Right lobe of liver (tissue), 6 donors: ENCODE measurements around the gene PP2D1. TPM values are rescaled to one million over a fixed set of nuclear protein-coding genes. Genes with fewer than 3 reads are reported as not detected.
A peak's percentile ranks its signal among the peaks of the same experiment; 100 is the strongest.

Source experiments
- ATAC-seq, 4 donors: fragments of 200-7000 bp; cut with Tn5 transposase; one replicate each; pipeline ENCODE4 v1.9.1; 2020; ENCODE audit warnings: mild to moderate bottlenecking in 4 of 4, moderate library complexity in 4 of 4
- DNase-seq, 3 donors: peaks; one replicate each; pipeline ENCODE4 v3.0.0-alpha.2; 2020
- H3K27ac ChIP-seq, 3 donors: fragments of 200-600 bp; one replicate each; pipeline ENCODE4 v1.8.0; 2022
- H3K27me3 ChIP-seq, 2 donors: fragments of 200-600 bp; one replicate each; pipeline ENCODE4 v1.8.0; 2022
- H3K36me3 ChIP-seq, 4 donors: fragments of 200-600 bp; sonication (generic) in 1 of 4; one replicate each; pipeline versions ENCODE4 v1.5.1 to v1.8.0; 2017 to 2022; ENCODE audit warnings: control low read depth in 1 of 4
- H3K4me1 ChIP-seq, 4 donors: fragments of 200-600 bp; sonication (generic) in 1 of 4; one replicate each; pipeline versions ENCODE4 v1.5.1 to v1.8.0; 2017 to 2022; ENCODE audit warnings: control low read depth in 1 of 4
- H3K4me3 ChIP-seq, 3 donors: fragments of 200-600 bp; one replicate each; pipeline ENCODE4 v1.8.0; 2022
- H3K9me3 ChIP-seq, 4 donors: fragments of 200-600 bp; sonication (generic) in 1 of 4; one replicate each; pipeline versions ENCODE4 v1.5.1 to v1.8.0; 2017 to 2022; ENCODE audit warnings: control low read depth in 1 of 4
- CTCF ChIP-seq, 4 donors: fragments of 200-600 bp in 3 of 4; fragments of 450-650 bp in 1 of 4; IDR thresholded peaks; one replicate each; pipeline versions ENCODE4 v1.5.1 to v1.8.0; 2016 to 2022; ENCODE audit warnings: antibody characterized with exemption in 4 of 4, mild to moderate bottlenecking in 2 of 4
- POLR2A ChIP-seq: fragments of 450-650 bp; IDR thresholded peaks from one replicate; pipeline ENCODE4 v1.6.1; 2017; ENCODE audit warnings: antibody characterized with exemption, mild to moderate bottlenecking
- WGBS: methylation state at CpG from one replicate; pipeline ENCODE4 v1.1.6; 2018; ENCODE audit warnings: low coverage, low lambda C conversion rate; ENCODE audit not compliant: insufficient coverage; ENCODE audit errors: missing lambda C conversion rate; 5-methylcytosine and 5-hydroxymethylcytosine counted together
- intact Hi-C, 2 donors: fragments of 100-400 bp; cut with DNase I; formaldehyde crosslinking; loops; one replicate each; pipeline versions ENCODE4 v1.11.2 to v1.14.1; 2022
- total RNA-seq, 6 experiments: library from RNA; depleted of rRNA in 2 of 6; stranded (reverse); fragments of >200 nt in 2 of 6; fragmentation: NEBNext Ultra II Directional in 3 of 6; extraction: Animal tissue kit (Norgen Biotek cat#: 25700) in 3 of 6; gene quantifications; one replicate each; pipeline versions ENCODE4 v1.1.0 to v1.2.4, GENCODE V29; 2016 to 2023
- donor health status: DM: no; HTN: yes; CAD: no.
- donor health status: DM: no; HTN: no; CAD: no.
- donor health status: DM: no; HTN: no; CAD: no.
- donor health status: DM: no; HTN: yes; CAD: no.
- donor health status: DM: no; HTN: yes; CAD: no.

The PP2D1 gene
- total RNA-seq, 6 experiments from 2014 or later, result not detected

GRCh38 chr3:20052851-20053250 lies 40.8 kb upstream of the PP2D1 start:
- no peak for ATAC-seq
- H3K4me1 ChIP-seq, result peaks cover 0 to 34% (median 10%) of the 10 kb centered on the region in 4 donors

GRCh38 chr3:20051123-20051806 lies 39.2 kb upstream of the PP2D1 start:
- DNase-seq (no peak), ATAC-seq (no peak)
- no peaks in the 10 kb centered on the region for H3K27me3 ChIP-seq
- H3K36me3 ChIP-seq, result no peaks in the 10 kb centered on the region
- no peak overlapping the region for H3K27ac ChIP-seq
- 88% methylated on average over 2 of the region's 4 CpGs for WGBS
- H3K4me3 ChIP-seq, result no peak overlapping the region
- intact Hi-C loops, result no loop called here
- no peak for TF ChIP-seq POLR2A
- TF ChIP-seq CTCF (IDR thresholded peaks at IDR 0.05), result no peak
- H3K4me1 ChIP-seq, result peaks cover 0 to 27% (median 5%) of the 10 kb centered on the region in 4 donors
- no peaks in the 10 kb centered on the region for H3K9me3 ChIP-seq

More at GRCh38 chr3:20052851-20053250, 40.8 kb upstream of the PP2D1 start:
- no peaks in the 10 kb centered on the region for H3K36me3 ChIP-seq
- H3K9me3 ChIP-seq, result no peaks in the 10 kb centered on the region
- DNase-seq, result no peak
- TF ChIP-seq POLR2A (no peak), CTCF (IDR thresholded peaks at IDR 0.05) (no peak)
- no peaks in the 10 kb centered on the region for H3K27me3 ChIP-seq
- 84% methylated on average over 6 of the region's 7 CpGs for WGBS
- H3K4me3 ChIP-seq, result no peak overlapping the region
- intact Hi-C loops, result no loop called here
- H3K27ac ChIP-seq, result no peak overlapping the region

GRCh38 chr3:20047976-20048883 lies 36.2 kb upstream of the PP2D1 start:
- ATAC-seq, result peak in 1 of 4 donors; percentile 26
- Histone ChIP-seq H3K36me3 (no peaks in the 10 kb centered on the region), H3K27me3 (no peaks in the 10 kb centered on the region), H3K4me3 (no peak overlapping the region), H3K4me1 (peaks cover 0 to 20% (median 8%) of the 10 kb centered on the region in 4 donors), H3K27ac (no peak overlapping the region), H3K9me3 (no peaks in the 10 kb centered on the region)
- TF ChIP-seq CTCF (IDR thresholded peaks at IDR 0.05), result no peak
- TF ChIP-seq POLR2A, result no peak
- intact Hi-C loops, result no loop called here
- WGBS, result 48% methylated on average over 8 of the region's 9 CpGs
- DNase-seq, result no peak

- Histone ChIP-seq H3K4me1 (peaks cover 0 to 27% (median 11%) of the 10 kb centered on the region in 4 donors), H3K4me3 (no peak overlapping the region), H3K36me3 (no peaks in the 10 kb centered on the region), H3K9me3 (no peaks in the 10 kb centered on the region), H3K27me3 (no peaks in the 10 kb centered on the region), H3K27ac (no peak overlapping the region)
- DNase-seq (no peak), ATAC-seq (no peak)
- TF ChIP-seq POLR2A (no peak), CTCF (IDR thresholded peaks at IDR 0.05) (no peak)
- intact Hi-C loops, result no loop called here
- 84% methylated on average over 6 of the region's 7 CpGs for WGBS
These were observed 35.3 kb upstream of the PP2D1 start for GRCh38 chr3:20047341-20047779.
